Measurements from ENCODE around the gene SMYD1. TPM values are rescaled to one million over a fixed set of nuclear protein-coding genes. Genes with fewer than 3 reads are reported as not detected.
"Not testable (repeated sequence)": the region's sequence is repeated elsewhere in the genome, so short reads cannot be mapped to it uniquely, and the experiment has no call there.

The SMYD1 gene
- not detected for total RNA-seq

DNA sequence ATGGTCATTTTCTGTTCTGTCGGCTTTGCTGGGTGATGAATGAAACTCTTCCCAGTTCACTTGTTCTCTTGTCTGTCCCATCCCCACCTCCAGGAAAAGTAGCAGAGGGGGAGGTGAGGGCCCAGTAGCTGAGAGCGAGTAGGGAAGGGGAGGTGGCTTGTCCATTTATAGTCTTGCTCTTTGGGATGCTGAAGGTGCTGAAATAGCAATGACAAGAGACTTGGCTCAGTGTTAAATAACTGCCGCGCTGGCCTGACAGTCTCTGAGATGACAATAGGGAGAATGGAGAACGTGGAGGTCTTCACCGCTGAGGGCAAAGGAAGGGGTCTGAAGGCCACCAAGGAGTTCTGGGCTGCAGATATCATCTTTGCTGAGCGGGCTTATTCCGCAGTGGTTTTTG lies at the start of gene SMYD1:
Gene SMYD1, plus strand, starts transcription at position 228 of the 400 bp plus-strand sequence. Its CDS starts 40 bp downstream, at position 268.
- ATAC-seq = no peak

DNA sequence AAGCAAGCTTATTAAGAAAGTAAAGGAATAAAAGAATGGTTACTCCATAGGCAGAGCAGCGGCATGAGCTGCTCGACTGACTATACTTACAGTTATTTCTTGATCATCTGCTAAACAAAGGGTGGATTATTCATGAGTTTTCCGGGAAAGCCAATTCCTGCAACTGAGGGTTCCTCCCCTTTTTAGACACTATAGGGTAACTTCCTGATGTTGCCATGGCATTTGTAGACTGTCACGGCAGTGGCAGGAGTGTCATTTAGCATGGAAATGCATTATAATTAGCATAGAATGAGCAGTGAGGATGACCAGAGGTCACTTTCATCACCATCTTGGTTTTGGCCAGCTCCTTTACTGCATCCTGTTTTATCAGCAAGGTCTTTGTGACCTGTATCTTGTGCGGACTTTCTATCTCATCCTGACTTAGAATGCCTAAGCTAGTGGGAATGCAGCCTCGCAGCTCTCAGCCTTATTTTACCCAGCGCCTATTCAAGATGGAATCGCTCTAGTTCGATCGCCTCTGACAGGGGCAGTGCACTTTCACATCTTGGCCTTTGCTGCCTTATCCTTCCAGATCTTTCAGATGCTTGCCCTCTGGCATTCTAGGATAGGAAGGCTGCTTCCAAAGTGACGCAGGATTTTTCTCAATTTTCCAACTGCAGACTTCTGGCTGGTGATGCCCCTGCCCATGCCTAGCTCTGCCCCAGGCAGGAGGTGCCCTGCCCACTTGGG lies 49.4 kb upstream of the SMYD1 start:
- not testable (repeated sequence) for ATAC-seq

DNA sequence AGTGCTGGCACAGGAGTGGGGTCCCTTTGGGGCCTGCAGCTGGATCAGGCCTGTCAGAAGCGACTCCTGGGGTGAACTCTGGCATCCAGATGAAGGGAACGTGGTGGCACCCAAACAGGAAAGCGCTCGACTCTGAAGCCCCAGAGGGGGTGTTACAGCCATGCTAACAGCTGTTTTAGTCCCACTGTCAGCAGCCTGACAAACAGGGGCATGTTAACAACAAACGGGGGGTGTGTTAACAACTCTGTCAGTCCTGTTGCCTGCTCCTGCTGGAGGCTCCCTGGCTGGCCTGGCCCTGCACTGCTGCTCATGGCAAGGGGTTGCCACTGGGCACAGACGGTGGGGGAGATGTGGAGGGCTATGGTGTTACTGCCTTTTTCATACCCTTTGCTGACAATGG lies 48.7 kb upstream of the SMYD1 start:
- ATAC-seq = no peak

DNA sequence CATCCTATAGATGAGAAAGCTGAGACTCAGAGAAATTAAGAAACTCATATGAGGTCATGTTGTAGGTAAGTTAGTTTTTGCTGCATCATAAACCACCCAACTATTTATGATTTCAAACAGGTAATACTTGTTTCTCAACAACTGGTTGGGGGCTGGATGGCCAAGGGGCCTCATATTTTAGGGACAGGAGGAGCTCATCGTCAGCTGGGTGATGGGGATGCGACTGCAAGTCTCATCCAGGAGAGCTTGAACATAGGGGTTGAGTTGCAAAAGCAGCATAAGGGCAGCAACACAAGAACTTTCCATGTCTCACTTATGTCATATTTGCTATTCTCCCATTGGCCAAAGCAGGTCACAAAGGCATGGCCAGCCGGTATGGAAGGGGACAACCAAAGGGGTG lies 47.6 kb upstream of the SMYD1 start:
- no peak for ATAC-seq

GRCh38 chr2:88022669-88022921 lies 45.0 kb upstream of the SMYD1 start:
- no peak for ATAC-seq

DNA sequence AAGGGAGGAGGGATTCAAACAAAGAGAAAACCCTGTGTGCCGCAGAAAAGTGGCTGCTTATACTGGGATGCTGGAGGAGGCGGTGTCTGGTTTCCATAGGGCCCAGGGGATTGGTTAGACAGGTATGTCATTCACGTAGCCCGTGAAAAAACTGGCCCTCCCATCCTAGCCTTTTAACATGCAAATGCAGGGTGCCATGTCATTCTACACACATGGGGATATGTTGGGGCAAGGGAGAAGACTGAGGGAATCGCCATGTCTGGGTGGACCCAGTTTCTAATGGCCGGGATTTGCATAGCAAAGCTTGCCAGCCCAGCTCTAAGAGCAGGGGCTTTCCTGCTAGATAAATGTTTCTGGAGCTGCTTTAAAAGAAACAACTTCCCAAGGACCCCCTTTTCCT lies 43.1 kb upstream of the SMYD1 start:
- no peak for ATAC-seq

- no peak for ATAC-seq
These were observed 39.8 kb upstream of the SMYD1 start for GRCh38 chr2:88027697-88028389.

- no peak for ATAC-seq
These were observed 38.7 kb upstream of the SMYD1 start for GRCh38 chr2:88028931-88029330.

- no peak for ATAC-seq
These were observed 35.4 kb upstream of the SMYD1 start for GRCh38 chr2:88032070-88032702.

DNA sequence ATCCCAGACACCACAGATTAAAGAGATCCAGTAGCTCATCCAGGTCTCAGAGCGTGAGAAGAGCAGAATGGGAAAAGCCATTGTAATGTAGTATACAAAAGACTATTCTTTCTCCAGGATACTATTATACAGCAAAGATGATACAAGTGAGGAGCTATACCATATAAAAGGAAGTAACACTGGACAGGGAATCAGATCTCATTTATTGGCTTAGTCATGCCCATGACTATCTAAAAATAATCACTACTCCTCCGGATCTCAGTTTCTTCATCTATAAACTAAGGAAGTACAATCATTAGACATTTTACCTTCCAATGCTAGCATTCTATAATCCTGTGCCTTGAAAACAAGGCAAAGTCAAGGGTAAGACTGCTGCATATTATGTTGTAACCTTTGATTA lies 31.4 kb upstream of the SMYD1 start:
- ATAC-seq = no peak

GRCh38 chr2:88036606-88037005 lies 31.0 kb upstream of the SMYD1 start:
- ATAC-seq = no peak

- ATAC-seq = peak; percentile 68
These were observed 29.1 kb upstream of the SMYD1 start for GRCh38 chr2:88038263-88039105.

- no peak for ATAC-seq
These were observed 25.1 kb upstream of the SMYD1 start for GRCh38 chr2:88042476-88042875.

GRCh38 chr2:88045561-88045960 lies 22.1 kb upstream of the SMYD1 start:
- not testable (repeated sequence) for ATAC-seq

GRCh38 chr2:88048541-88048940 lies 19.1 kb upstream of the SMYD1 start:
- ATAC-seq = no peak

- no peak for ATAC-seq
These were observed 18.0 kb upstream of the SMYD1 start for GRCh38 chr2:88049622-88050021.

- ATAC-seq = no peak
These were observed 15.8 kb upstream of the SMYD1 start for GRCh38 chr2:88051792-88052191.

DNA sequence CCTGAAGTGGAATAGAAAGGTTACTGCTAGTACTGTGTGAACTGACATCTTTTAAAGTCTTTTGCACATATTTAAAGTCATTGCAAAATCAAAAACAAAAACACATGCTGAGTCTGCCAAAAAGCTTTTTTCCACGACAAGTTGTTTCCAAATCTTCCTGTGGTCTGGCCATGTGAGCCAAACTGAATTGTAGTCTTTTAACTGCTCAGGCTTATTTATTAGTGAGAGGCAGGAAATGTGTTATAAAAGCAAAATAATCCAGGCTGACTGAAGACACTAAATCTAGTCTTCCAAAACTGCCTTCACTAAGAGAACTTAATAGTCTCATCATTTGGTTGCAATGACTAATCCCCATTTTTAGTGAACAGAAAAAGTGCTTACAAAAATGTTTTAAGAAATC lies 14.3 kb upstream of the SMYD1 start:
- no peak for ATAC-seq

GRCh38 chr2:88053934-88054781 lies 13.5 kb upstream of the SMYD1 start:
- no peak for ATAC-seq

- ATAC-seq = no peak
These were observed 12.7 kb upstream of the SMYD1 start for GRCh38 chr2:88054782-88055370.

GRCh38 chr2:88055371-88056128 lies 12.1 kb upstream of the SMYD1 start, which contains the start of gene KRCC1:
Gene KRCC1, minus strand, starts transcription at chr2:88055783. Its CDS starts 27,220 bp downstream, at chr2:88028563.
- ATAC-seq = peak; percentile 97
